BE2C (cell line): ENCODE data around the gene C1S.

Experiments
- DNase-seq: peaks from one replicate; pipeline ENCODE4 v3.0.0-alpha.2; 2020
- H3K27me3 ChIP-seq: fragments of 250-450 bp; sonication (Bioruptor Pico); 2 replicates; pipeline ENCODE4 v1.5.1; 2020; ENCODE audit warnings: mild to moderate bottlenecking
- H3K36me3 ChIP-seq: fragments of 250-450 bp; sonication (Bioruptor Pico); 2 replicates; pipeline ENCODE4 v1.5.1; 2020; ENCODE audit warnings: mild to moderate bottlenecking
- H3K4me1 ChIP-seq: fragments of 250-450 bp; sonication (Bioruptor Pico); 2 replicates; pipeline ENCODE4 v1.5.1; 2020
- H3K4me3 ChIP-seq: 2 replicates; pipeline ENCODE4 v1.5.1; 2011; ENCODE audit warnings: low read depth, low read length
- H3K9me3 ChIP-seq: fragments of 250-450 bp; sonication (Bioruptor Pico); 2 replicates; pipeline ENCODE4 v1.5.1; 2020
- TF ChIP-seq, protein P1 (sequence below): IDR thresholded peaks from 2 replicates; pipeline ENCODE4 v1.5.1; 2012; ENCODE audit warnings: mild to moderate bottlenecking, low read depth, low read length

Gene C1S

GRCh38 chr12:7099290-7099996 lies 38.9 kb downstream of the C1S start:
- no peak overlapping the region for H3K4me3 ChIP-seq
- no peaks in the 10 kb centered on the region for H3K36me3 ChIP-seq
- H3K4me1 ChIP-seq = no peaks in the 10 kb centered on the region
- no peak for DNase-seq
- H3K27me3 ChIP-seq = peaks cover 35% of the 10 kb centered on the region
- no peaks in the 10 kb centered on the region for H3K9me3 ChIP-seq
- TF ChIP-seq, protein P1, sequence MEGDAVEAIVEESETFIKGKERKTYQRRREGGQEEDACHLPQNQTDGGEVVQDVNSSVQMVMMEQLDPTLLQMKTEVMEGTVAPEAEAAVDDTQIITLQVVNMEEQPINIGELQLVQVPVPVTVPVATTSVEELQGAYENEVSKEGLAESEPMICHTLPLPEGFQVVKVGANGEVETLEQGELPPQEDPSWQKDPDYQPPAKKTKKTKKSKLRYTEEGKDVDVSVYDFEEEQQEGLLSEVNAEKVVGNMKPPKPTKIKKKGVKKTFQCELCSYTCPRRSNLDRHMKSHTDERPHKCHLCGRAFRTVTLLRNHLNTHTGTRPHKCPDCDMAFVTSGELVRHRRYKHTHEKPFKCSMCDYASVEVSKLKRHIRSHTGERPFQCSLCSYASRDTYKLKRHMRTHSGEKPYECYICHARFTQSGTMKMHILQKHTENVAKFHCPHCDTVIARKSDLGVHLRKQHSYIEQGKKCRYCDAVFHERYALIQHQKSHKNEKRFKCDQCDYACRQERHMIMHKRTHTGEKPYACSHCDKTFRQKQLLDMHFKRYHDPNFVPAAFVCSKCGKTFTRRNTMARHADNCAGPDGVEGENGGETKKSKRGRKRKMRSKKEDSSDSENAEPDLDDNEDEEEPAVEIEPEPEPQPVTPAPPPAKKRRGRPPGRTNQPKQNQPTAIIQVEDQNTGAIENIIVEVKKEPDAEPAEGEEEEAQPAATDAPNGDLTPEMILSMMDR = no peak

DNA sequence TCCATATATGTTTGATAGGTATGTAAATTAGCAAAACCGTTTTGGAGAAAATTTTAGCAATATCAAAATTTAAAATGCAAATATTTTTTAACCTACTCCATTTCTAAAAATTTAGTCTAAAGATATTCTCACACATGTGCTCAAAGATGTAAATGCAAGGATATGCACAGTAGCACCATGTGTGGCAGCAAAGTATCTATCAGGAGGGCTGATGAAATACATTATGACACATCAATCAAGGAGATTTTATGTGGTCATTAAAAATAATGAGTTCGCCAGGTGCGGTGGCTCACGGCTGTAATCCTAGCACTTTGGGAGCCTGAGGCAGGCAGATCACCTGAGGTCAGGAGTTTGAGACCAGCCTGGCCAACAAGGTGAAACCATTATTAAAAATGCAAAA lies 39.7 kb downstream of the C1S start:
- no peaks in the 10 kb centered on the region for H3K36me3 ChIP-seq
- TF ChIP-seq, protein P1 = no peak
- H3K27me3 ChIP-seq = peaks cover 35% of the 10 kb centered on the region
- DNase-seq = no peak
- H3K9me3 ChIP-seq = no peaks in the 10 kb centered on the region
- no peaks in the 10 kb centered on the region for H3K4me1 ChIP-seq
- no peak overlapping the region for H3K4me3 ChIP-seq

DNA sequence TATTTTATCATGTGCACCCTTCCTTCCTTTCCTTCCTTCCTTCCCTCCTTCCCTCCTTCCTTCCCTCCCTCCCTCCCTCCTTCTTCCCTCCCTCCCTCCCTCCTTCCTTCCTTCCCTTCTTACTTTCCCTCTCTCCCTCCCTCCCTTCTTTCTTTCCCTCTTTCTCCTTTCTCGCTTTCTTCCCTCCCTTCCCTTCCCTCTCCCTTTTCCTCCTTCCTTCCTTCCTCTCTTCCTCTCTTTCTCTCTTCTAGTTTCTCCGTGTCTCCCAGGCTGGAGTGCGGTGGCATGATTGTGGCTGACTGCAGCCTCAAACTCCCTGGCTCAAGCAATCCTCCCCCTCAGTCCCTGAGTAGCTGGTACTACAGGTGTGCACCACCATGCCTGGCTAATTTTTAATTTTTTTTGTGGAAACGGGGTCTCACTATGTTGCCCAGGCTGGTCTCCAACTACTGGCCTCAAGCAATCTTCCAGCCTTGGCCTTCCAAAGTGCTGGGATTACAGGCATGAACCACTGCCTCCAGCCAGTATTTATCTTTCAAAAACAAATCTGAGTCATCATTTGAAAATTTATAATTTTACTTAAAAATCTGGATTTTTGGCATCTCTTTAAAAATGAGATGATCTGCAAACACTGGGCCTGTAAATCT lies 40.7 kb downstream of the C1S start:
- no peak for DNase-seq
- Histone ChIP-seq H3K36me3 (no peaks in the 10 kb centered on the region), H3K27me3 (peaks cover 35% of the 10 kb centered on the region), H3K4me3 (no peak overlapping the region), H3K9me3 (no peaks in the 10 kb centered on the region), H3K4me1 (no peaks in the 10 kb centered on the region)
- TF ChIP-seq, protein P1 = no peak

- Histone ChIP-seq H3K36me3 (no peaks in the 10 kb centered on the region), H3K9me3 (no peaks in the 10 kb centered on the region), H3K27me3 (peaks cover 31% of the 10 kb centered on the region), H3K4me1 (no peaks in the 10 kb centered on the region), H3K4me3 (no peak overlapping the region)
- TF ChIP-seq, protein P1 = no peak
- no peak for DNase-seq
These were observed 41.2 kb downstream of the C1S start for GRCh38 chr12:7101694-7102131.

DNA sequence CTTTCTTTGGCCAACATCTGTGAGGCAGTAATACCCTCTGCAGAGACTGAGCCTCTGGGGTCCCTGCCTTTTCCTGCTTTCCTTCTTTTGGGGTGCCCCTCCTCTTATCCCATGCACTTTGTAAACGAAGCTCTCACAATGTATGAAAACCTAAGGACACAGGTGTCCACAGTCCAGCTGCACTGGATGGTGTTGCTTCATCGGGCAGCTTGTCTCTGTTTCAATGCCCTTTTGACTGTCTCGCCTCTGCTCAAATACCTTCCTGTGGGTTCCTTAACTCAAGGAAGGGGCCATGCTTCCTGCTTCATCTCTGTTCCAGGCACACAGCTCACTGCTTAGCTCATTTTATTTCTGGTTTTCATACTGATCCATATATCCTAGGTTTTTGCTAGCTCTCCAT lies 42.1 kb downstream of the C1S start:
- no peaks in the 10 kb centered on the region for H3K4me1 ChIP-seq
- DNase-seq = no peak
- H3K36me3 ChIP-seq = no peaks in the 10 kb centered on the region
- H3K4me3 ChIP-seq = no peak overlapping the region
- no peaks in the 10 kb centered on the region for H3K9me3 ChIP-seq
- TF ChIP-seq, protein P1 = no peak
- peaks cover 22% of the 10 kb centered on the region for H3K27me3 ChIP-seq
